MV-4-11 (cell line): ENCODE results near the gene SGCG.
"Not testable (repeated sequence)": the region's sequence is repeated elsewhere in the genome, so short reads cannot be mapped to it uniquely, and the experiment has no call there.

ENCODE experiments used
- DNase-seq: peaks from one replicate; lab custom pipeline; 2025; lab: John Stamatoyannopoulos, UW

The SGCG gene, protein sequence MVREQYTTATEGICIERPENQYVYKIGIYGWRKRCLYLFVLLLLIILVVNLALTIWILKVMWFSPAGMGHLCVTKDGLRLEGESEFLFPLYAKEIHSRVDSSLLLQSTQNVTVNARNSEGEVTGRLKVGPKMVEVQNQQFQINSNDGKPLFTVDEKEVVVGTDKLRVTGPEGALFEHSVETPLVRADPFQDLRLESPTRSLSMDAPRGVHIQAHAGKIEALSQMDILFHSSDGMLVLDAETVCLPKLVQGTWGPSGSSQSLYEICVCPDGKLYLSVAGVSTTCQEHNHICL

DNA sequence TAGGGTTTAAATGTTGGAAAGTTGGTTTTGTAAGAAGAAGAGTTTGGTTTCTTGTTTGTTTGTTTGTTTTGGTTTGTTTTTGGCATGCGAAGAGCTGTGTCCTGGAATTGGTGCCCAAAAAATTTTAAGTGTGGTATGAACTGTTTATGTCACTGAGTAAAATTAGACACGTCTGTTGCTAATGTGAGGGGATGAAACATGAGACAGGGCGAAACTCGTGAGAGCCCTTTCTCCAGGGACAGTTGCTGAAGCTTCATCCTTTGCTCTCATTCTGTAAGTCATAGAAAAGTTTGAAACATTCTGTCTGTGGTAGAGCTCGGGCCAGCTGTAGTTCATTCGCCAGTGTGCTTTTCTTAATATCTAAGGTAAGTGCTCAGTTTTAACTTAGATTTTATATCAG, at the start of gene SGCG:
Gene SGCG, plus strand, starts transcription at position 269 of the 400 bp plus-strand sequence. CDS start 22,716 bp downstream, outside the sequence.
- no peak for DNase-seq

DNA sequence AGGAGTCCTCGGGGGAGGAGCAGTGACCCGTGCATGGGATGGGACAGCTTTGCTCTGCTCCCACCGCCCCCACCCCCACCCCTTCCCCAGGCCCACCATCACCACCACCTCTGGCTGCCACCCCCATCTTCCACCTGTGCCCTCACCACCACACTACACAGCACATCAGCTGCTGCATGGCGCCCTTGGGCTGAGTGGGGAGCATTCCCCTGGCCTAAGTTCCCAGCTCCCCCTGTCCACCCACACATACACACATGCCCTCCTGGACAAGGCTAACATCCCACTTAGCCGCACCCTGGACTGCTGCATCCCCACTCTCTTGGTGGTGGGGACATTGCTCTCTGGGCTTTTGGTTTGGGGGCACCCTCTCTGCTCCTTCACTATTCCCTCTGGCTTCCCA, 46.2 kb upstream of the SGCG start:
- no peak for DNase-seq

DNA sequence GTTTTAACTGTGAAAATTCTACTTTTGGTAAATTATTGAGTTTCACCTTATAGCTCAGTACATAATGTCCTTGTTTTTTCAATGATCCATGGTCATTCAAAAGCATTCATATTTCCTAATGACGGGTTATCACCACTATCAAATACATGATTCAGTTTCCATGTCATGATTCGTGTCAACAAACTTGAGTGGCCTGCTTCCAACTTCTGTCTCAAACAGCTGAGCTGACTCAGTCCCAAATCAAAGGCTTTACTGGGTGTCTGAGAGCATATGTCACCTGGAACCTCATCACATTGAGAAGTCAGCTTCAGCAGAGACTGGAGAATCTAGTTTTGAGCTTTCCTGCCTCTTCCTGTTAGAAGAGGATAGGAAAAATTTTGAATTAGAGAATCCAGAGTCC, 40.3 kb upstream of the SGCG start:
- DNase-seq = no peak

DNA sequence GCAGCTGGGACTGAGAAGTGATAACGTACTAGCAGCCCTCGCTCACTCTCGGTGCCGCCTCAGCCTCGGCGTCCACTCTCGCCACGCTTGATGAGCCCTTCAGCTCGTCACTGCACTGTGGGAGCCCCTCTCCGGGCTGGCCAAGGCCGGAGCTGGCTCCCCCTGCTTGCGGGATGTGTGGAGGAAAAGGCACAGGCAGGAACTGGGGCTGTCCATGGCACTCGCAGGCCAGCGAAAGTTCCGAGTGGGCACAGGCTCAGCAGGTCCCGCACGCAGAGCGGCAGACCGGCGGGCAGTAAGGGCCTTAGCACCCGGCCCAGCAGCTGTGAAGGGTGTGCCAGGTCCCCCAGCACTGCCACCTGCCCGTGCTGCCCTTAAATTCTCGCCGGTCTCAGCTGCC, 38.8 kb upstream of the SGCG start:
- DNase-seq = no peak

DNA sequence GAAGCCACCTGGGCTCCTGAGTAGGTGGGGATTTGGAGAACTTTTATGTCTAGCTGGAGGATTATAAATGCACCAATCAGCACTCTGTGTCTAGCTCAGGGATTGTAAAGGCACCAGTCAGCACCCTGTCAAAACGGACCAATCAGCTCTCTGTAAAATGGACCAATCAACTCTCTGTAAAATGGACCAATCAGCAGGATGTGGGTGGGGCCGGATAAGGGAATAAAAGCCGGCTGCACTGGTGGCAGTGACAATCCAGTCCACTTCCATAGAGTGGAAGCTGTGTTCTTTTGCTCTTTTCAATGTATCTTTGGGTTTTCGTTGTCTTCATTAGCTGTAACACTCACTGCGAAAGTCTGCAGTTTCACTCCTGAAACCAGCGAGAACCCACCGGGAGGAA, 38.2 kb upstream of the SGCG start:
- not testable (repeated sequence) for DNase-seq

DNA sequence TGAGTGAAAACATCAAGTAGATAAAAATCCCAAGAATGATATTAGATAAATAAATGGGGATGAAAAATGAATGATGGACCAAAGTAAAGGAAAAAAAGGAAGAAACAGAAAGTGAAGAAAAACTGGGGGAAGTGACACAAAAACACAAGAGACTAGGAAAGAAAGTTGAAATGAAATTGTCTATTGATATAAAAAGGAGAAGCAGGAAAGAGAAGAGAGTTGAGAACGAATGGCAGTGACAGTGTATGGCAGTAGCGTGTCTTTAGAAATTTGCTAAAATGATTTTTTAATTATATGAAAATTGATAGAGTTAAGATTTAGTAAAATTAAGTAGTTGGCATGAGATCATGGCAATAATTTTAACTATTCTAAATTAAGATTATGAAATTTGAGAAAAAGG, 36.3 kb upstream of the SGCG start:
- DNase-seq = peak; percentile 58

DNA sequence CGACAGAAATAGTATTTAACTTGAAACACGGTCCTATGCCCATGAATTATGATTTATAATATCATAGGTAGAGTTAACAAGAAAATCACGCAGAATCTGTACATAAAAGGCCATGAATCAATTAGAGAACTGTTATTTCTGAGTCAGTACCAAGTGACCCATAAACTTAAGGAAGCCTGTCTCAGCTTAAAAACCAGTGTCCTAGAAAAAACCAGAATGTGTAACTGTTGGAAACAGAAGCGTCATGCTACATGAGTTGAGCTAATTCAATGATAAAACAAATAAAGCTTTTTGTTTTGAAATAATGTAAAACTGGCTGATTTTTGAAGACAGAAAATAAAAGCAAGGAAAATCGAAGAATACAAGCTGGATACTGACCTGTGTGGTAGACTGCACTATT, 34.8 kb upstream of the SGCG start:
- no peak for DNase-seq

DNA sequence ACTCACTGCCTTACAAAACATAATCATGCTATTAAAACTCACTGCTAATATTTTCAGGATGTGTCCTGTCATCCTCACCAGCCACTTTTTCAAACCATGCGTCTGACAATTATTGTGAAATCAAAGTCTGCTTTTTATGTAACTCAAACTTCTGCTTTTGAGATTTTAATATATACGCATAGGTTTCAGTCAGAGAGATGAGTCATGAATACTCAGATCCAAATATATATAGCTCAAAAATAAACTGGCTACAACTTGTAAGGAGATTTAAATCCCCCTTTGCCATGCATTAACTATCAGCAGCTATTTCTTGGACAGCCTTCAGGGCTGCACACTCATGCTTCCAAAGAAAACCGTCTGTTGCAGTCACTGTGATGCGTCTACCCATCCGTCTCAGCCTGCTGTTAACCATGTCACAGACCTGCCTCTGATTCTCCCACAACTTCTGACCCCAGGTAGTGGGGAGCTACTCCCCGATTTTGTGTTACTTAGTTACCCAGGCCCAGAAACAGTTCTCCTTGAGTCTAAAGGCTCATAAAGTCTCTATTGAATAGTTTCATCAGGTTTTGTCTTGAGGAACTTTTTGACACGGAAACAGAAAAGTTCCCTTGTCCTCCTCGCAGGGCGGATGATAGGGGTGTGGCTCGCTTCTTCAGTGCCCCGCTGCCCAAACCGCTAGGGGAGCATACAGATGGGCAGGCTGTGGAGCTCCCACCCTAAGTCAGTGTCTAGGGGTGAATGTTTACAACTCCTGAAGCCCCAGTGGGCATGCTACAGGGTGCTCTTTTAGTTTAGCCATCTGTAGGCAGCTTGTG, 33.8 kb upstream of the SGCG start:
- DNase-seq = peak; percentile 95

DNA sequence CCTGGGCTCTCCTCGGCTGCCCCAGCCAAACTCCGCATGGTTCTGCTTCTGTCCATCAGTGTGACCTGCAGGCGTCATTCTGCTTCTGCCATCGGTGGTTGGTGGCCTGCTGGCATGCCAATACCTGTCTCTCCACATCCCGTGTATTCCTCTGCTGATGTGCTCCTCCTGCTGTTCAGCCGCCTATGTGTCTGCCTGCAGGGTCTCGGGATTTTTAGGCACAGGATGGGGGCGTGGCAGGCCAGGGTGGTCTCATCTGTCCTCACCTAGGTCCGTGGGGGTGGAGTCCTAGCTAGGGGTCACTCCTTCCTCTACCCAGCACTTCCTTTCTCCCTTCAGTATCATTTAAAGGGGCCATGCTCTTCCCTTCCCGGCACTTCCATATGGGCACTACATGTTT, 33.0 kb upstream of the SGCG start:
- no peak for DNase-seq

DNA sequence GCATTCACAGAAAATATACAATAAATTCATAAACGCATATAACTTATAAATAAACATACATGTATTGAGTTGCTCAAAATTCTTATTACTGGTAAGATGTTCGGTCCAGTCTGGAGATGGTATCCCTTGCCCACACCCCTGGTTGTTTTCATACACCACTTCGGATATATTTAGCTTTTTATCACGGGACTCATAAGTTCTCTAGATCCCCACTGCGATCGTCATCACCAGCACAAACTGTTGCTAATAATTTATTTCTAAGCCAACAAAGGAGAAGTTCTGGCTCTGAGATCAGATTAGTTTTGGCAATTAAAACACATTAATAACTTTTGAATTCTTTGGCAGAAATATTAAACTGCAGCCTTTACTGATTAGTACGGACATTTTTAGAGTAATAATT, 23.0 kb upstream of the SGCG start:
- DNase-seq = no peak

DNA sequence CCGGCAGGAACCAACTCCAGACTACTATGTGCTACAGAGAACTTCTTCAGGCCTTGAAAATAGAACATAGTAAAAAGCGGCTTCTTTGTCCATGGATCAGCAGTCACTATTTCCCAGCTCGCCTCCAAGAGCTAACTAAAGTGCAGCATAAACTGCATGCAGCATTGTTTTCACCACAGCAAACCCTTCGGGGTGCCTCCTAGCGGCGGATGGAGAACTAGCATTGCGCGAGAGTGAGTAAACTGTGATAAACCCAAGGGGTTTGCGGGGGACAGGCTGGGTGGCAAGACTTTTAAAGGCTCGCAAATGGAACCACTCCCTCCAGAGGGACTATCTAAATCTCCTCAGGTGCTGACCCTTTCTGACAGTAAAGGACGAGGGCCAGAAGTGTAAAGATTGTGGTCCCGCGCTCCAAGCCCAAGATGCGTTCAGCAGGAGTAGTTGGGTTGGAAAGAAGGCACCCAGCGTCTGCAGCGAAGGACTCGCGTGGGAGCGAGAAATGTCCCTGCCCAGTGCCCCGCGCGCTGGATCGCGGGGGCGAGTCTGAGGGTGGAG, 21.5 kb upstream of the SGCG start:
- peak; percentile 25 for DNase-seq

DNA sequence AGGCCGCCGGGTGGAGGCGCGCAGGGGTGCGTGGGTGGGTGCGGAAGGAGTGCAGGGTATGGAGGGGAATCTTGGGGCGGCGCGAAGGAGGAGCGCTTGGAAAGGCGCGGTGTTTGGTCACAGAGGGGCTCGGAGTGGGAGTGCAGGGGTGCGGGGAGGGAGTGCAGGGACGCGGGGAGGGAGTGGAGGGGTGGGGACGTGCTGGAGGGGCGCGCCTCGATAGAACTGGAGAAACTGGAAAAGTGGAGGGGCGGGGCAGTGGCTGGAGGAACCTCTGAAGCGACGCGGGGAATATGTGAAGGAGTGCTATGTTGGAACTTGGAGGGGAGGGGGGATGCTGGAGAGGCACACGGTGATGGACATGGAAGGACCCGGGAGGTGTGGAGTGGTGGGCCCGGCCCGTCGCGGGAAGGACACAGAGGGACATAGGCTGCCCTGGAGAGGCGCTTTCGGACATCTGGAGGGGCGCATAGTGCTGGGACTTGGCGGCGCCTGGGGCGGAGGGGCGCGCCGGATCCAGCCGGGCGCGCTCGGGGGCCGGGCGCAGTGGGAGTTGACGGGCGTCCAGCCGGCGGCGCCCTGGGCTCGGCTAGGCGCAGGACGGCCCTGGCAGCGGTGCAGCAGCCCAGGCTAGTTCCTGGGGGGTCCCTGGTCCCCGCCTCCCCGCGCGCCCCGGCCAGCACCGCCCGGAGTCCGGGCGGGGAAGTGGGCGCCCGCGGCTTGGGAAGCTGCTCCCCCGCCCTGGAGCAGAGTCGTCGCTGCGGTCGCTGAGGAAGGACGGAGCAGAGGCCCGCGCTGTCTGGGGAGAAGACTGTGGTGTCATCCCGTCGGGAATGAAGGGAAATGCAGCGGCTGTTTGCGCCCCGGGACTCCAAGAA, 20.8 kb upstream of the SGCG start:
- DNase-seq = no peak

DNA sequence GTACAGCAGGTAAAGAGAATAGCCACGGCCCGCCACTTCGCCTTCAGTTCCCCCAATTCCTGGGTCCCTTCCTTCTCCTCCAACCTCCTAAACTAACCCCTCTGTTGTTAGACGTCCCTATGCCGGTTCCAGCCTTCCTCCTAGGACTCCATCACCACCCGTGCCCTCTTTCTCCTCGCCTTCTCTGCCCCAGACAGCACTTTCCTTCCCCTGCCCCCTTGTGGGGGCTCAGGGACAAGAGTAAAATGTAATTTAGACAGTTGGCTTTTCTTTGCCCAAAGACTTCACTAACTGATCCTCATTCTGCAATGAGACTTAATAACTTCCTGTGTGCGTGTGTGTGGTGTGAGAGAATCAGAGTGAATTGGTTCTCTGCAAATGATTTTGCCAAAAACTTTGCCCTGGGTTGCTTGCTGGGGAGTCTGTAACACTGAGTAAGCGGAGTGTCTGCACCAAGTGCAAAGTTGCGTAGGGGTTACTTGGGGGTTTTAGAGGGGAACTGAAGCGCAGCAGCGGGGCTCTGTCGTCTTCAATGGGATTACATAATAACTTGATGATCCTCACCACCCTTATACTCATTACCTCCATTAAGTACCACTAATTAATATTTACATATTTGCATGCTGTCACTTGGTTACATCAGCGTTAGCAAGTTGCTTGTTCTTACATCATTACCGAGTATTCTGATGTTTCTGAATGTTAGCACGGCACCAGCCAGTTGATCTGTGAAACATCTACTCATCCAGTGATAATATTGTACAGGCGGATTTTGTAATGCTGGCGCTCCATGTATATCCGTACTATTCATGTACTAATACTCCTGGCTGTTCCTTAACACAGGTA, 19.9 kb upstream of the SGCG start:
- DNase-seq = peak; percentile 66

DNA sequence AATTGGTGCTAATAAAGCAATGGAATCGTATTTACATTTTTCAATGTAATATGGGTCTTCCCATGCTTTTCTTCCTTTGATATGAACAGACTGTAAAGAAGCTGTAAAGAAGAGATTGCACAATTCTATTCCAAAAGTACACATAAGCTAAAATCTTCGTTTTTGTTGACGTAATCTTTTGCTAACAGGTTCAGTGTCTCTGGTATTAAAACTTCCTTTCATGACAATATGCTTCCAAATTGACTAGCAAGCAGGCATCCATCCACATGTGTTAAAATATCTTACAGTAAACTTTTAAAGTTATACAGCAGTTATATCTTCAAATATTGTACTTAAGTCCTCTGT, 19.3 kb upstream of the SGCG start:
- DNase-seq = no peak

DNA sequence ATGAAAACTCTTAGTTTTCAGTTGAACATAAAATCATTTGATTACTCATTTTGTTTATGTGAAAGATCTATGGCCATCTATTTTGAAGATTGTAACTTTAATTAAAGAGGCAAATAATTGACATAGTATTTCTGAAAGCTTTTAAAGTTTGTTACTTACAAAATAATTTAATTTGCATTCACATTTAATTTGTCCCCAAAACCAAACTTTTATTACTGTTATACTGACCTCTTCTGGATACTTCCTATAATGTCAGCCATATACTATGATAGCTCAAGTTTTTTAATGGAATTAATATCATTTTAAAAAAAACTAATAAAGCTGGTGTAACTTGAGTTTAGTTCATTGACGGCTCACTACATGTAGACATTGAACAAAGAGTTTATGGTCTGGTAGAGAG, 4.9 kb upstream of the SGCG start:
- DNase-seq = no peak

DNA sequence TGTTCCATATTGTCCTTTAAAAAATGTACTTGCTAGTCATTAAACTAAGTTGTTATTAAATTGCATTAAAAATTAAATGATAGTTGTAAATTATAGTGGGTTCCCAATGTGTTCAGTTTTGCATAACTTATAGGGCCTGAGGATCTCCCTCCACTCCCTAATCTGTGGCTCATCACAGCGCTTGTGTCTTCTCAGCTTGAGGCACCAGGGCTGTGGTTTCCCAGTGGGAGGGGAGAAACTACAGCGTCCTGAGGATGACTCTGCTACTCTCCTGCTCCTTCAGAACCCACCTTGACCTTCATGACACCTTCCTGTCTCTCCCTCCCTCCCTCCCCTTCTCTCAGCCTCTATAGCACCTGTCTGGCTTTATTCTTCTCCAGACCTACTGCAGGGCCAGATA, 1.4 kb downstream of the SGCG start:
- DNase-seq = no peak

DNA sequence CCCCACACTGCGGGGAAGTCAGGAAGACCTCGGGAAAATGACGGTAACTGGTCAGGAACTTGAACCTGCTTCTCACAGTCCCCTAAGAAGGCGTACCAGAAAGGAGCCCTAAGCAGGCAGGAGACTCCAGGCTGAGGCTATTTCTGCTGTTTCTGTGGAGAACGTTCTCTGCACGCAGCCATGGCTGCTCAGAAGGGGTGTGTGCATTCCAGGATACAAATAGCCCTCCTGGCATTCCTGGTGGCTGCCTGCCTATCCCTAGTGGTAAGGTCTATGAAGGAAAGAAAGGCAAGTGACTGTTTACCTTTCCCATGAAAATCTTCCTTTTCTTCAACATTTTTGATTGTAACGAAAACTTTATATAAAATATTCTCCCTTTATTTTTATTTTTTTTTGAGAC, 2.5 kb downstream of the SGCG start:
- no peak for DNase-seq

DNA sequence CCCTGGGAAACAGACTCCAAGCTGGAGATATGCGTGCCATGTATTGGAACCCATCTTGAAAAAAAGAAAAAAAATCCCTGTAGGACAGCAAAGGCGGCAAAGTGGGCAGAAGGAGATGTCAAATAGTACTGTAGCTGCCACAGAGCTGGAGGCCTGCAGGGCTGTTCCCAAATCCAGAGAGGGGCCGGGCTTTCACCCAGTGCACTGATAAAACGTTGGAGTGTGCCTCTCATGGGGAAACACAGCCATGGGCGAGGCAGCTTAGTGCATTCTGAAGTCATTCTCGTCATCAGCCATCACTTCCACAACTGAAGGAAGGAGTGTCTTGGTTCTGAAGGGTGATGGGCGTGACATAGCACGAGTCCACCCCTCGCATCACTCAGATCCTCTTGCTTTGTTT, 4.8 kb downstream of the SGCG start:
- DNase-seq = no peak

DNA sequence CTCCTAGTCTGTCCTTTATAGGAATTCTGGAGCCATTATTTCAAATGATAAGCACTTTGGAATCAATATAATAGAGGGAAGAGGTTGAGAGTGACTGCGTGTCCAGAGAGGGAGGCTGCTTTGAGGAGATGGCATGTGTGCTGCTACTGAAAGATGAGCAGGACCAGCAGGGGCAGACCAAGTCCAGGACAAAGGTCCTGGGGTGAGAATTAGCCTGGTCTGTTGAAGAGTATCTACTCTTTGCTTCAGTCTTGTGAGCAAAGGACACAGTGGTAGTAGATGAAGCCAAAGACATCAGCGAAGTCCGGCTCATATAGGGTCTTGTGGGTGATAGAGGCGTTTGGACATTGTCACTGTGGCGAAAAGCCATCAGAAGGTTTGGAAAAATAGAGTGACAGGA, 21.1 kb downstream of the SGCG start:
- DNase-seq = no peak

DNA sequence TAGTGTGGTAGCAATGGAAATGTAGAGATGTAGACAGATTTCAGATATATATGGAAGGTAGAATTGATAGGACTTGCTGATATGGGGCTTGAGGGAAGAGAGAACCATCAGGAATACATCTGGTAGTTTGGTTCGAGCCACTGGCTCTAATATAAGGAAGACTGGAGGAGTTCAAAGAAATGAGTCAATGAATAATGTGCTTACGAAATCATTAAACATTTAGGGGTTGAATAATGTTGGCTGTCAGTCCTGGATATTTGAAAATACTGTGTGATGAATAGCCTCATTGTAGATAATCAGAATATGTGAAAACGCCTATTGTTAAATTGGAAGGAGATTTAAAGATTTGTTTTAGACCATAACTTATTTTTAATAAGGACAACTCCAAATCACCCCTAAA, 21.6 kb downstream of the SGCG start:
- DNase-seq = no peak

DNA sequence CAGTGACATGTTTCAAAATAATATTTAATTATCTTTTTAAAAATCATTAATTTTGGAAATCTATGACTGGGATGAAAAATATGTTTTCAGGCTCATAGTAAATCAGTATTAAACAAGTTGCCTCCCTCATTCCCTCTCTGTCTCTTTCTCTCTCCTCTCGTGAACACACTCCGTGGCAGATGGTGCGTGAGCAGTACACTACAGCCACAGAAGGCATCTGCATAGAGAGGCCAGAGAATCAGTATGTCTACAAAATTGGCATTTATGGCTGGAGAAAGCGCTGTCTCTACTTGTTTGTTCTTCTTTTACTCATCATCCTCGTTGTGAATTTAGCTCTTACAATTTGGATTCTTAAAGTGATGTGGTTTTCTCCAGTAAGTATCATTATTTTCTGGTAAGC, 22.7 kb downstream of the SGCG start:
- DNase-seq = no peak

DNA sequence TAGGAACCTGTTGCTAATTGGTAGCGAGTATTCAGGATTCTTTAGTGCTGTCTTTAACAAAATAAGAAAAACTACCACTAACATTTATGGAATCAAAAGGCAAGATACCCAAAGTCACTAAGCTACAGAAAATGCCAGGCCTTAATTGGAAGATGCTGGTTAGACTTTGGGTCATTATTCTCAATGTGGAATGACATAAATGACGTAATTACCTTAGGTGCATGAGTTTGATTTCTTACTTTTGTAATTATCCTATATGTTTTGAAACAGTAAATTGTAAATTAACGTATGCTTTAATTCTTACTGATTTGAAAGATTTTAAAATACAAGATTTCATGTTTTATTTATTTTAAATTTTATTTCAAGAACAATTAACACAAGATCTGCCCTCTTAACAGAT, 25.0 kb downstream of the SGCG start:
- DNase-seq = no peak
